Left renal pelvis (tissue), 4 donors: ENCODE measurements around the gene PGM3. TPM values are rescaled to one million over a fixed set of nuclear protein-coding genes. Genes with fewer than 3 reads are reported as not detected.
A peak's percentile ranks its signal among the peaks of the same experiment; 100 is the strongest.

Source experiments
- DNase-seq, 4 donors: peaks; one replicate each; pipeline ENCODE4 v3.0.0-alpha.2; 2013; ENCODE audit warnings: low read depth in 4 of 4, low spot score in 3 of 4
- polyA plus RNA-seq, 4 donors: library from polyadenylated mRNA; unstranded; fragments of 120-200 nt; gene quantifications; one replicate each; pipeline ENCODE4 v1.2.1, GENCODE V29; 2013; ENCODE audit not compliant: insufficient read length in 4 of 4

PGM3 gene
- polyA plus RNA-seq, 4 donors, result 41.6 to 60.6 (median 49.9) TPM

GRCh38 chr6:83183082-83183828 is 9.8 kb downstream of the PGM3 start:
- DNase-seq, result no peak

- DNase-seq, result no peak
Observed at GRCh38 chr6:83182114-83182513, 11.0 kb downstream of the PGM3 start.

GRCh38 chr6:83180426-83180950 is 12.6 kb downstream of the PGM3 start:
- no peak for DNase-seq

- peak in 1 of 4 donors; percentile 7 for DNase-seq
Observed at GRCh38 chr6:83176246-83176645, 16.8 kb downstream of the PGM3 start.

GRCh38 chr6:83169511-83169910 is 23.6 kb downstream of the PGM3 start:
- DNase-seq, result no peak

- no peak for DNase-seq
Observed at GRCh38 chr6:83169106-83169505, 24.0 kb downstream of the PGM3 start.

- no peak for DNase-seq
Observed at GRCh38 chr6:83168556-83168955, 24.5 kb downstream of the PGM3 start.

- DNase-seq, result no peak
Observed at GRCh38 chr6:83167726-83168278, 25.3 kb downstream of the PGM3 start.

GRCh38 chr6:83160167-83160566 is 32.9 kb downstream of the PGM3 start:
- DNase-seq, result no peak

- no peak for DNase-seq
Observed at GRCh38 chr6:83155794-83156193, 37.3 kb downstream of the PGM3 start.

- no peak for DNase-seq
Observed at GRCh38 chr6:83153883-83154521, 39.1 kb downstream of the PGM3 start.

GRCh38 chr6:83152913-83153312 is 40.2 kb downstream of the PGM3 start:
- no peak for DNase-seq

- DNase-seq, result no peak
Observed at GRCh38 chr6:83151114-83151513, 42.0 kb downstream of the PGM3 start.

- DNase-seq, result no peak
Observed at GRCh38 chr6:83138758-83139157, 54.3 kb downstream of the PGM3 start.

GRCh38 chr6:83138118-83138722 is 54.8 kb downstream of the PGM3 start:
- DNase-seq, result no peak

GRCh38 chr6:83132121-83132520 is 60.9 kb downstream of the PGM3 start:
- no peak for DNase-seq

GRCh38 chr6:83127976-83128375 is 65.1 kb downstream of the PGM3 start:
- no peak for DNase-seq

- no peak for DNase-seq
Observed at GRCh38 chr6:83127258-83127657, 65.8 kb downstream of the PGM3 start.

GRCh38 chr6:83126807-83127206 is 66.3 kb downstream of the PGM3 start:
- DNase-seq, result no peak

- DNase-seq, result no peak
Observed at GRCh38 chr6:83126223-83126622, 66.8 kb downstream of the PGM3 start.

- no peak for DNase-seq
Observed at GRCh38 chr6:83125425-83125824, 67.6 kb downstream of the PGM3 start.
